ENCODE results near the gene CCDC12.
"Not testable (repeated sequence)": the region's sequence is repeated elsewhere in the genome, so short reads cannot be mapped to it uniquely, and the experiment has no call there.

The CCDC12 gene

GRCh38 chr3:46914849-46915248, 61.7 kb downstream of the CCDC12 start:
- Histone ChIP-seq H3K79me2 (ENCODE audit: insufficient read depth, low read length) (no peaks in the 10 kb centered on the region), H3K9me2 (replicated peaks; ENCODE audit: insufficient read depth, low read length) (no peaks in the 10 kb centered on the region), H3K4me3 (ENCODE audit: insufficient read depth, low read length, poor library complexity, severe bottlenecking) (no peak overlapping the region), H4K20me1 (ENCODE audit: low read depth, low read length) (no peaks in the 10 kb centered on the region), H3K36me3 (ENCODE audit: low read length) (peaks cover 25% of the 10 kb centered on the region), H3K4me2 (ENCODE audit: low read depth, low read length, poor library complexity, severe bottlenecking) (no peak overlapping the region), H2AFZ (ENCODE audit: low read depth, low read length, severe bottlenecking) (no peak overlapping the region), H3K9ac (ENCODE audit: low read length) (no peak overlapping the region), H3K27ac (ENCODE audit: low read depth, low read length) (no peak overlapping the region), H3K9me3 (ENCODE audit: insufficient read depth, low read length) (no peaks in the 10 kb centered on the region), H3K27me3 (ENCODE audit: low read length) (no peaks in the 10 kb centered on the region), H3F3A (ENCODE audit: insufficient read depth) (peaks cover 29% of the 10 kb centered on the region)
- no peak for TF ChIP-seq CTCF (IDR thresholded peaks at IDR 0.05; ENCODE audit: insufficient read depth, low read length, poor library complexity, severe bottlenecking)
- TF ChIP-seq EZH2phosphoT487 (conservative IDR thresholded peaks at IDR 0.05; ENCODE audit: low read length) = no peak

GRCh38 chr3:46913644-46914043, 62.9 kb downstream of the CCDC12 start:
- H4K20me1 ChIP-seq (ENCODE audit: low read depth, low read length) = no peaks in the 10 kb centered on the region
- no peak overlapping the region for H2AFZ ChIP-seq (ENCODE audit: low read depth, low read length, severe bottlenecking)
- no peak overlapping the region for H3K4me2 ChIP-seq (ENCODE audit: low read depth, low read length, poor library complexity, severe bottlenecking)
- H3K9ac ChIP-seq (ENCODE audit: low read length) = no peak overlapping the region
- TF ChIP-seq EZH2phosphoT487 (conservative IDR thresholded peaks at IDR 0.05; ENCODE audit: low read length) (no peak), CTCF (IDR thresholded peaks at IDR 0.05; ENCODE audit: insufficient read depth, low read length, poor library complexity, severe bottlenecking) (no peak)
- H3K36me3 ChIP-seq (ENCODE audit: low read length) = peaks cover 19% of the 10 kb centered on the region
- H3K27ac ChIP-seq (ENCODE audit: low read depth, low read length) = no peak overlapping the region
- H3F3A ChIP-seq (ENCODE audit: insufficient read depth) = peaks cover 29% of the 10 kb centered on the region
- no peaks in the 10 kb centered on the region for H3K27me3 ChIP-seq (ENCODE audit: low read length)
- H3K9me2 ChIP-seq (replicated peaks; ENCODE audit: insufficient read depth, low read length) = no peaks in the 10 kb centered on the region
- no peak overlapping the region for H3K4me3 ChIP-seq (ENCODE audit: insufficient read depth, low read length, poor library complexity, severe bottlenecking)
- H3K9me3 ChIP-seq (ENCODE audit: insufficient read depth, low read length) = no peaks in the 10 kb centered on the region
- H3K79me2 ChIP-seq (ENCODE audit: insufficient read depth, low read length) = no peaks in the 10 kb centered on the region

- Histone ChIP-seq H3K4me2 (ENCODE audit: low read depth, low read length, poor library complexity, severe bottlenecking) (no peak overlapping the region), H3K9ac (ENCODE audit: low read length) (no peak overlapping the region), H3F3A (ENCODE audit: insufficient read depth) (peaks cover 23% of the 10 kb centered on the region), H2AFZ (ENCODE audit: low read depth, low read length, severe bottlenecking) (no peak overlapping the region), H3K79me2 (ENCODE audit: insufficient read depth, low read length) (no peaks in the 10 kb centered on the region), H4K20me1 (ENCODE audit: low read depth, low read length) (no peaks in the 10 kb centered on the region), H3K27ac (ENCODE audit: low read depth, low read length) (no peak overlapping the region), H3K9me3 (ENCODE audit: insufficient read depth, low read length) (no peaks in the 10 kb centered on the region), H3K27me3 (ENCODE audit: low read length) (no peaks in the 10 kb centered on the region), H3K4me3 (ENCODE audit: insufficient read depth, low read length, poor library complexity, severe bottlenecking) (no peak overlapping the region), H3K9me2 (replicated peaks; ENCODE audit: insufficient read depth, low read length) (no peaks in the 10 kb centered on the region), H3K36me3 (ENCODE audit: low read length) (peaks cover 13% of the 10 kb centered on the region; the same call in 1 of the 2 replicates)
- TF ChIP-seq CTCF (IDR thresholded peaks at IDR 0.05; ENCODE audit: insufficient read depth, low read length, poor library complexity, severe bottlenecking) (no peak), EZH2phosphoT487 (conservative IDR thresholded peaks at IDR 0.05; ENCODE audit: low read length) (no peak)
Observed at GRCh38 chr3:46912986-46913385, 63.6 kb downstream of the CCDC12 start.

- H3K27ac ChIP-seq (ENCODE audit: low read depth, low read length); H3K4me2 ChIP-seq (ENCODE audit: low read depth, low read length, poor library complexity, severe bottlenecking); H3K27me3 ChIP-seq (ENCODE audit: low read length): not testable (repeated sequence)
Observed at GRCh38 chr3:46910914-46911313, 65.6 kb downstream of the CCDC12 start.

More at GRCh38 chr3:46910914-46911313, 65.6 kb downstream of the CCDC12 start:
- H3K9me2 ChIP-seq (replicated peaks; ENCODE audit: insufficient read depth, low read length); H3K9ac ChIP-seq (ENCODE audit: low read length); H4K20me1 ChIP-seq (ENCODE audit: low read depth, low read length); H2AFZ ChIP-seq (ENCODE audit: low read depth, low read length, severe bottlenecking); H3K4me3 ChIP-seq (ENCODE audit: insufficient read depth, low read length, poor library complexity, severe bottlenecking); H3K9me3 ChIP-seq (ENCODE audit: insufficient read depth, low read length); H3K36me3 ChIP-seq (ENCODE audit: low read length); H3K79me2 ChIP-seq (ENCODE audit: insufficient read depth, low read length): not testable (repeated sequence)
- H3F3A ChIP-seq (ENCODE audit: insufficient read depth) = peaks cover 19% of the 10 kb centered on the region

All from SU-DHL-6 (cell line).